BE2C (cell line): Measurements from ENCODE around the gene LTB4R2.
"Not testable (repeated sequence)": the region's sequence is repeated elsewhere in the genome, so short reads cannot be mapped to it uniquely, and the experiment has no call there.

Experiments used
- DNase-seq: peaks from one replicate; pipeline ENCODE4 v3.0.0-alpha.2; 2020
- H3K27me3 ChIP-seq: fragments of 250-450 bp; sonication (Bioruptor Pico); 2 replicates; pipeline ENCODE4 v1.5.1; 2020; ENCODE audit warnings: mild to moderate bottlenecking
- H3K36me3 ChIP-seq: fragments of 250-450 bp; sonication (Bioruptor Pico); 2 replicates; pipeline ENCODE4 v1.5.1; 2020; ENCODE audit warnings: mild to moderate bottlenecking
- H3K4me1 ChIP-seq: fragments of 250-450 bp; sonication (Bioruptor Pico); 2 replicates; pipeline ENCODE4 v1.5.1; 2020
- H3K4me3 ChIP-seq: 2 replicates; pipeline ENCODE4 v1.5.1; 2011; ENCODE audit warnings: low read depth, low read length
- H3K9me3 ChIP-seq: fragments of 250-450 bp; sonication (Bioruptor Pico); 2 replicates; pipeline ENCODE4 v1.5.1; 2020
- TF ChIP-seq, protein P1 (sequence below): IDR thresholded peaks from 2 replicates; pipeline ENCODE4 v1.5.1; 2012; ENCODE audit warnings: mild to moderate bottlenecking, low read depth, low read length

The LTB4R2 gene

DNA sequence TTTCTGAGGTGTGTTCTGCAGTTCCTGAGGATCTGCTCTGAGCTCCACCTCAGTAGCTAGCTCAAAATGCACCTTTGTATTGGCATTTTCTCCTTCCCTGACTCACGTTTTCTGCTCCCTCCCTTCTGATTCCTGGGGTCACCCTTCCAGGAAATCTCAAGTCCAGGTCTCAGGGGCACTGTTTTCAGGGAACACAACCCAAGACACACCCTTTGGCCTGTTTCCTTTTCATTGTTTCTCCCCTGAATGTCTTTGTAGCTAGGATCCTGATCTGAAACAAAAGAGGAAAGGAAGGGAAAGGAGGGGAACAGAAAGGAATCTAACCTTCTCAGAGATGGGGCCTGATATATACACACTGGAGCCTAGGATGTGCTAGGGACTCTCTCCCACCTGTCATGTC is 37.2 kb downstream of the LTB4R2 start:
- no peaks in the 10 kb centered on the region for H3K4me1 ChIP-seq
- no peak for DNase-seq
- H3K4me3 ChIP-seq = no peak overlapping the region
- H3K9me3 ChIP-seq = no peaks in the 10 kb centered on the region
- TF ChIP-seq, protein P1, sequence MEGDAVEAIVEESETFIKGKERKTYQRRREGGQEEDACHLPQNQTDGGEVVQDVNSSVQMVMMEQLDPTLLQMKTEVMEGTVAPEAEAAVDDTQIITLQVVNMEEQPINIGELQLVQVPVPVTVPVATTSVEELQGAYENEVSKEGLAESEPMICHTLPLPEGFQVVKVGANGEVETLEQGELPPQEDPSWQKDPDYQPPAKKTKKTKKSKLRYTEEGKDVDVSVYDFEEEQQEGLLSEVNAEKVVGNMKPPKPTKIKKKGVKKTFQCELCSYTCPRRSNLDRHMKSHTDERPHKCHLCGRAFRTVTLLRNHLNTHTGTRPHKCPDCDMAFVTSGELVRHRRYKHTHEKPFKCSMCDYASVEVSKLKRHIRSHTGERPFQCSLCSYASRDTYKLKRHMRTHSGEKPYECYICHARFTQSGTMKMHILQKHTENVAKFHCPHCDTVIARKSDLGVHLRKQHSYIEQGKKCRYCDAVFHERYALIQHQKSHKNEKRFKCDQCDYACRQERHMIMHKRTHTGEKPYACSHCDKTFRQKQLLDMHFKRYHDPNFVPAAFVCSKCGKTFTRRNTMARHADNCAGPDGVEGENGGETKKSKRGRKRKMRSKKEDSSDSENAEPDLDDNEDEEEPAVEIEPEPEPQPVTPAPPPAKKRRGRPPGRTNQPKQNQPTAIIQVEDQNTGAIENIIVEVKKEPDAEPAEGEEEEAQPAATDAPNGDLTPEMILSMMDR = no peak
- peaks cover 83% of the 10 kb centered on the region for H3K27me3 ChIP-seq
- H3K36me3 ChIP-seq = no peaks in the 10 kb centered on the region

GRCh38 chr14:24348186-24348585 is 38.2 kb downstream of the LTB4R2 start:
- no peaks in the 10 kb centered on the region for H3K4me1 ChIP-seq
- H3K27me3 ChIP-seq = peaks cover 86% of the 10 kb centered on the region
- H3K4me3 ChIP-seq = no peak overlapping the region
- H3K36me3 ChIP-seq = no peaks in the 10 kb centered on the region
- no peak for DNase-seq
- H3K9me3 ChIP-seq = no peaks in the 10 kb centered on the region
- TF ChIP-seq, protein P1 = no peak

- H3K36me3 ChIP-seq = no peaks in the 10 kb centered on the region
- no peak overlapping the region for H3K4me3 ChIP-seq
- H3K4me1 ChIP-seq = no peaks in the 10 kb centered on the region
- peaks cover 78% of the 10 kb centered on the region for H3K27me3 ChIP-seq
- H3K9me3 ChIP-seq = no peaks in the 10 kb centered on the region
- TF ChIP-seq, protein P1 = no peak
- no peak for DNase-seq
Observed at GRCh38 chr14:24349742-24350141, 39.8 kb downstream of the LTB4R2 start.

- TF ChIP-seq, protein P1 = peak; percentile 38
- Histone ChIP-seq H3K9me3 (no peaks in the 10 kb centered on the region), H3K27me3 (peaks cover 68% of the 10 kb centered on the region), H3K4me3 (no peak overlapping the region), H3K4me1 (no peaks in the 10 kb centered on the region), H3K36me3 (no peaks in the 10 kb centered on the region)
- no peak for DNase-seq
Observed at GRCh38 chr14:24351517-24351916, 41.6 kb downstream of the LTB4R2 start.

- H3K9me3 ChIP-seq = no peaks in the 10 kb centered on the region
- no peak for DNase-seq
- TF ChIP-seq, protein P1 = no peak
- H3K27me3 ChIP-seq = peaks cover 46% of the 10 kb centered on the region
- no peaks in the 10 kb centered on the region for H3K4me1 ChIP-seq
- no peaks in the 10 kb centered on the region for H3K36me3 ChIP-seq
- H3K4me3 ChIP-seq = no peak overlapping the region
Observed at GRCh38 chr14:24353559-24354481, 43.9 kb downstream of the LTB4R2 start.

DNA sequence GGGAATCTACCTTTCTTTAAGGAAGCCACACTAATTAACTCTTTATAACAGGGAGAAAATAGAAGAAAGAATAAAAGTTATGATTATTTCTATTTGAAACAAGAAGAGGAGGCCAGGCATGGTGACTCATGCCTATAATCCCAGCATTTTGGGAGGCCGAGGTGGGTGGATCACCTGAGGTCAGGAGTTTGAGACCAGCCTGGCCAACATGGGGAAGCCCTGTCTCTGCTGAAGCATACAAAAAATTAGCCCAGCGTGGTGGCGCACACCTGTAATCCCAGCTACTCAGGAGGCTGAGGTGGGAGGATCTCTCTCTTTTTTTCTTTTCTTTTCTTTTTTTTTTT is 44.5 kb downstream of the LTB4R2 start:
- H3K4me1 ChIP-seq, H3K4me3 ChIP-seq, H3K36me3 ChIP-seq, H3K9me3 ChIP-seq, DNase-seq: not testable (repeated sequence)
- peaks cover 40% of the 10 kb centered on the region for H3K27me3 ChIP-seq
